ENCODE data around the gene NELFB.
A peak's percentile ranks its signal among the peaks of the same experiment; 100 is the strongest.

The NELFB gene

DNA sequence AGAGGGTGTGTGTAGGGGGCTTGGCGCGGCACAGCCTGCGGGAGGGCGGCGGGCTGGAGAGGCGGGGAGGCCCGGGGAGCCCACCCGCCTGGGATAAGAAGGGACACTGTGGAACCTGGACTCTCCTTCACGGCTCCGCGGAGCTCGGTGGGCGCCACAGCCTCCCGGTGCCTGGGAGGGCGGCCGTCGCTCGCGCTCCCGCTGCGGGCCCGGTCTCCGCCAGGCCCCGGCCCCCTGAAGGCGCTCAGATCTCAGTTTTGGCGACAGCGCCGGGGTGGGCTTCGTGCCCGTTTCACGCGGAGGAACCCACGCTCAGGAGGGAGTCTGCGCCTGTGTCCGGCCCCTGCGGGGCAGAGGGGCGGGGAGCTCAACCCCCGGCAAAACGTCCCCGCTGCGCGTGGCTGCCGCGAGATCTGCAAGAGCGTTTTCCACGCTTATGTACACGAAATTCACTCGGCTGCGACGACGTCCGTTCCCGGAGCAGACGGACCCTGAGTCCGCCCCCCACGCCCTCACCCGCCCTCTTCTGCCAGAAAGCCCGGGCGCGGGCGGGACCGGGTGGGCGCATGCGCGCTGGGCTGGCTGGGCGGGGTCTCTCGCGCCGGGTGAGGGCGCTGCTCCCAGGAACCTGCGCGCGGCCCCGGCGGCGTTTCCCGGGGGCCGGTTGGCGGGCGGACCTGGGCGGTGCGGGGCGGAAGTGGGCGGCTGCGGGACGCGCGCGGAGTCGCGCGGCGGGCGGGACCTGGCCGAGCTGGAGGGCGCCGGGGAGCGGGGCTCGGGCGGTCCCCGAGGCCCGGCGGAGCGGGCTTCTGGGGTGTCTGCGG lies at the start of gene NELFB:
Gene NELFB (plus strand): TSS at position 704 of the 824 bp plus-strand sequence.
- peak; percentile 96 to 97 for DNase-seq (ENCODE audit: low read depth in 2 of 2)

- DNase-seq (ENCODE audit: low read depth in 2 of 2): no peak
Measured at GRCh38 chr9:137206602-137207001, 48.5 kb upstream of the NELFB start.

GRCh38 chr9:137211532-137211931 lies 43.6 kb upstream of the NELFB start:
- DNase-seq (ENCODE audit: low read depth in 2 of 2): no peak

GRCh38 chr9:137212520-137212919 lies 42.6 kb upstream of the NELFB start:
- no peak for DNase-seq (ENCODE audit: low read depth in 2 of 2)

GRCh38 chr9:137213160-137214060 lies 41.7 kb upstream of the NELFB start:
- no peak for DNase-seq (ENCODE audit: low read depth in 2 of 2)

DNA sequence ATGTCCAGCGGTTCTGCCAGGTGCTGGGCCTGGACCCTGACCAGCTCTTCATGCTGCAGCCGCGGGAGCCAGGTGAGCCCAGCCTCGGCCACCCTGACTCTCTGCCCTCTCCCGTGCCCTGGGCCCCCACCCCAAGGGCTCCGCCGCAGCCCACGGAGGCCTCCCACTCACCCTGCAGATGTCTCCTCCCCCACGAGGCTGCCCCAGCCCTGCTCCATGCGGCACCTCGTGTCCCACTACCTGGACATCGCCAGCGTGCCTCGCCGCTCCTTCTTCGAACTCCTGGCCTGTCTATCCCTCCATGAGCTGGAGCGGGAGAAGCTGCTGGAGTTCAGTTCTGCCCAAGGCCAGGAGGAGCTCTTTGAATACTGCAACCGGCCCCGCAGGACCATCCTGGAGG lies 40.5 kb upstream of the NELFB start:
- no peak for DNase-seq (ENCODE audit: low read depth in 2 of 2)

- no peak for DNase-seq (ENCODE audit: low read depth in 2 of 2)
Measured at GRCh38 chr9:137215196-137215986, 39.7 kb upstream of the NELFB start.

DNA sequence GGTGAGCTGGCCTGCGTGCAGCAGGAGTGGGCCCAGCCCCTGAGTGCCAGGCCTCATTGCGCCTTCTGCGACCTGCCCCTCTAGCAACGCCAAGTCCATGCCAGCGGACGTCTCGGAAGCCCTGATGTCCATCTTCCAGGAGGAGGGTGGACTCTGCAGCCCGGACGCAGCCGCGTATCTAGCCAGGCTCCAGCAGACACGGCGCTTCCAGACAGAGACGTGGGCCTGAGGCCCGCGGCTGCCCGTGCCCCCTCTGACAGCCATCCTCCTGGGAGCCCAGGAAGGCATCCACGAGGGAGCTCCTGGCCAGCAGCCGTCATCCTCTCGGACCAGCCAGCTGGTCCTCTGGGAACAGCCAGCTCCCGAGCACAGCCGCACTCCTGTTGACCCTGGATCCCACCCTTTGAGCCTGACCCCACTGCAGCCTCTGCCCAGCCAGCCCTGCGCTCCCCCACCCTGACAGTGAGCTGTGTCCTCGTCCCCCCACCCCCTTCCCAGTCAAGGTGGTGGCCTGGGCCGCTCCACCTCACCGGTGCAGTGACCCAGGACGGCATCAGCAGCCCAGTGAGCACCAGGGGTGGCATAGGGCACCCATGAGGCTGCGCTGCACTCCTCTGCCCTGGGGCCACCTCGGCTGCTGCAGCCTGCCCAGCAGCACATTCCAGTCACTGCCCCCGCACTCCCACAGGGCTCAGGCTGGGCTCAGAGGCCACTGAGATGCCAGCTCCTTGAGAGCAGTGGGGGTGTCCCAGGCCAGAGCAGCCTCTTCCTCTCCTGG lies 38.8 kb upstream of the NELFB start:
- DNase-seq (ENCODE audit: low read depth in 2 of 2): no peak

GRCh38 chr9:137217276-137218211 lies 37.6 kb upstream of the NELFB start:
- DNase-seq (ENCODE audit: low read depth in 2 of 2): no peak

GRCh38 chr9:137218212-137218753 lies 36.8 kb upstream of the NELFB start:
- no peak for DNase-seq (ENCODE audit: low read depth in 2 of 2)

DNA sequence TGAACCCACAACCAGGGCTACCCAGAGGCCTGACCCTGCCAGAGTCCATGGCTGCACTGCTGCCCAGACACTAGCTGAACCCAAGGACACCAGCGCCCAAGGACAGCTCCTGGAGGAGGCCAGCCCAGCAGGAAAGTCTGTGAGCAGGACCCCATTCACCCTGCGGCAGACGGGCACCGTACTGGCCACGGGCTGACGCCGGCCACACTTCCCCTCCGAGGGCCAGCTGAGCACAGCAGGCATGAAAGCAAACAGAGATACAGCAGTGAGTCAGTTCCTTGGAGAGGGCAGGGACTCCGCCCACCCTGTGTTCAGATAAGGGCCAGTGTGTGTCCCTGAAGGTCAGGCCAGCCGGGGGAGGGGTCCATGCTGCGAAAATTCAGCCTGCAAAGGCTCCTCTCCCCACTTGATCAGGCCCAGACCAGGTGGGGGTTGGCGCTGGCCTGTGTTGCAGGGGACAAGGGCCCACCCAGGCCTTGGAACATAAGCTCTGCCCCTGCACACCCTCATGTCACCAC lies 36.3 kb upstream of the NELFB start:
- DNase-seq (ENCODE audit: low read depth in 2 of 2): no peak

DNA sequence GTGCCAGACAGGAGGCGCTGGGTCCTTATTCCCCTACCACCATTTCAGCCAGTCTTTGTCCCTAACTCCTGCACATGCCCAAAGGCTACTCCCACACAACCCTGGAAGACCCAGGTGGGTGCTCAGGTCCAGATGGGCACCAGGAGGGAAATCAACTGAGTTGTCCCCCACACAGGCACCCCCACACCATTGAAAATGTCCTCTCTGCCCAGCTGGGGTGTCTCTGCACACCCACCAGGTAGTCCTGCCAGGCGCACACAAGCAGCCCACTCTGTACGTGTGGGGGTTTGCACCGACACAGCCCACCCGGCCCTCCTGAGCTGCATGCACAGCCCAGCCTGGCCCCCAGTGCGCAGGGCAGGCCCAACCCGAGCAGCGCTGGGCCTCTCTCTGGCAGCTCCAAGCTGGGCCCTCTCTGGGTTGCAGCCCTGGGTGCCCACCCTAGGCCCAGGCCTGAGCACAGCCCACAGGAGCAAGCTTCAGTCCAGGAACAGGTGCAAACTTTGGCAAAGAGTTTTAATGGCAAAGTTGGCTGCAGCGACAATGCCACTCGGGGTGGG lies 35.3 kb upstream of the NELFB start:
- DNase-seq (ENCODE audit: low read depth in 2 of 2): no peak

- DNase-seq (ENCODE audit: low read depth in 2 of 2): no peak
Measured at GRCh38 chr9:137220317-137221094, 34.6 kb upstream of the NELFB start.

DNA sequence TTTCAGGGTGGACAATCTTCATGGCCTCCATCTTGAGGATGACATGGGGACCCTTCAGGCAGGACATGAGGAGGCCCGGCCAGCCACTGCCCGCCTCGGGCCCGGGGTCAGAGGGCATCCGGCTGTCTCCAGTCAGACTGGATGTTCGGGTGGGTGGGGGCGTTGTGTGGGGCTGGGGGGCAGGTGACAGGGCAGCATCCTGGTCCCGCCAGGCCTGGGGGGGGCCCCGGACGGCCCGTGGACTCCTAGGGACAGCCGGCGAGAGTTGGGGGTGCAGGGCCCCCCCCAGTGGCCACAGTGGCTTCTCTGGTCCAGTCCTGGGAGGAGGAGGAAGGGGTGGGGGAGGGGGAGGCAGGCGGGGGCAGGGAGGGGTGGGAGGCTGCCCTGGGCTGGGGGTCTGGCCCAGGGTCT lies 34.0 kb upstream of the NELFB start:
- no peak for DNase-seq (ENCODE audit: low read depth in 2 of 2)

DNA sequence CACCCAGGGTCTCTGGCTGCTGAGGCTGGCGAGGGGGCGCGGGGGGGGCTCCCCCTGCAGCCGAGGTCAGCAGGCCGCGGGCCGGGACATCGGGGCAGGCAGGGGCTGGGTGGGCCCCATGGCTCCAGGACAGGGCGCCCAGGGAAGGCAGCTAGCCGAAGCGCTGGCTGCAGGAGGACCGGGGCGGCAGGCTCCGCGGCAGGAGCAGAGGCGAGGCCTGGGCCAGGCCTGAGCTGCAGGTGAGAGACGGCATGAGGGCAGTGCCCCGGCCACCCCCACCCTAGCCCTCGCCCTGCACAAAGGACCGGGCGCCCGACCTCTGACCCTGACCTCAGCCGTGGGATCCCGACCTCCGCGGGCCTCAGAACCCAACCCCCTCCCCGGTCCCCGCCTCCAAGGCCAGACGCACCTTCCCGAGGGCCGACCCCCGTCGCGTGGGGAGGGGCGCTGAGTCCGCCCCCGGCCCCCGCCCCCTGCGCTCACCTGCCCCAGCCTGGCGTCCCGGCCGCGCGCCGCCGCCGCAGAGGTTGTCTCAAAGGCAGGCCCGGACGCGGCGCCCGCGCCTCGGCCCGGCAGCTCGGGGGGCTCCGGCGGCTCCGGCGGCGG lies 33.5 kb upstream of the NELFB start:
- no peak for DNase-seq (ENCODE audit: low read depth in 2 of 2)

GRCh38 chr9:137222190-137223077 lies 32.7 kb upstream of the NELFB start, which contains the start of gene RNF208:
Gene RNF208 (minus strand): TSS chr9:137222240. CDS start chr9:137221212, 1,028 bp downstream.
- DNase-seq (ENCODE audit: low read depth in 2 of 2): no peak
